GM21723 (cell line): Measurements from ENCODE around the gene PDCL3.

Experiments
- ATAC-seq: cut with Tn5 transposase; IDR thresholded peaks from one replicate; pipeline ENCODE4 v1.9.1; 2021; ENCODE audit warnings: mild to moderate bottlenecking, moderate library complexity; ENCODE audit not compliant: unreplicated experiment

PDCL3 gene

GRCh38 chr2:100562613-100563406, at the start of gene PDCL3:
Gene PDCL3 (plus strand): TSS chr2:100562993. CDS start chr2:100563068, 75 bp downstream.
- peak; percentile 94 for ATAC-seq

- ATAC-seq = no peak
Measured at GRCh38 chr2:100513650-100514049, 49.1 kb upstream of the PDCL3 start.

- ATAC-seq = no peak
Measured at GRCh38 chr2:100517556-100517955, 45.2 kb upstream of the PDCL3 start.

- no peak for ATAC-seq
Measured at GRCh38 chr2:100518801-100519200, 44.0 kb upstream of the PDCL3 start.

- ATAC-seq = no peak
Measured at GRCh38 chr2:100520224-100520623, 42.6 kb upstream of the PDCL3 start.

- no peak for ATAC-seq
Measured at GRCh38 chr2:100522430-100522829, 40.4 kb upstream of the PDCL3 start.

GRCh38 chr2:100524331-100524730, 38.5 kb upstream of the PDCL3 start:
- ATAC-seq = no peak

GRCh38 chr2:100526868-100527267, 35.9 kb upstream of the PDCL3 start:
- no peak for ATAC-seq

GRCh38 chr2:100527440-100528015, 35.3 kb upstream of the PDCL3 start:
- ATAC-seq = no peak

GRCh38 chr2:100529176-100529575, 33.6 kb upstream of the PDCL3 start:
- ATAC-seq = no peak

GRCh38 chr2:100529900-100530299, 32.9 kb upstream of the PDCL3 start:
- no peak for ATAC-seq

- no peak for ATAC-seq
Measured at GRCh38 chr2:100535855-100536254, 26.9 kb upstream of the PDCL3 start.

GRCh38 chr2:100537918-100538317, 24.9 kb upstream of the PDCL3 start:
- ATAC-seq = no peak

GRCh38 chr2:100539221-100539620, 23.6 kb upstream of the PDCL3 start:
- no peak for ATAC-seq

- ATAC-seq = no peak
Measured at GRCh38 chr2:100541404-100541803, 21.4 kb upstream of the PDCL3 start.

GRCh38 chr2:100542418-100542817, 20.4 kb upstream of the PDCL3 start:
- ATAC-seq = no peak

- no peak for ATAC-seq
Measured at GRCh38 chr2:100544911-100545596, 17.7 kb upstream of the PDCL3 start.

GRCh38 chr2:100546469-100546868, 16.3 kb upstream of the PDCL3 start:
- ATAC-seq = no peak

GRCh38 chr2:100548771-100549170, 14.0 kb upstream of the PDCL3 start:
- no peak for ATAC-seq

- ATAC-seq = no peak
Measured at GRCh38 chr2:100551303-100551702, 11.5 kb upstream of the PDCL3 start.

- no peak for ATAC-seq
Measured at GRCh38 chr2:100554798-100555407, 7.9 kb upstream of the PDCL3 start.

GRCh38 chr2:100556746-100557145, 6.0 kb upstream of the PDCL3 start:
- ATAC-seq = no peak
